ENCODE measurements around the gene MRTFB. TPM values are rescaled to one million over a fixed set of nuclear protein-coding genes. Genes with fewer than 3 reads are reported as not detected.

MRTFB gene
- total and polyA plus RNA-seq, 2 of the 13 experiments (the other 11 are each of a cell fraction or from before 2014, with no cell fraction given): 11.4 to 14.0 TPM

GRCh38 chr16:14301169-14302030 is 230.3 kb downstream of the MRTFB start (continued):
- TF ChIP-seq IKZF4 (CRISPR knock-in tag; IDR thresholded peaks at IDR 0.05; ENCODE audit: borderline replicate concordance, low read depth, not compliant biosample characterization): peak; percentile 37
- TF ChIP-seq KDM2A (CRISPR knock-in tag; IDR thresholded peaks at IDR 0.05; ENCODE audit: borderline replicate concordance, low read depth): 0 out of 2 replicates have a peak, but pooled peaks have one; percentile 13
- peak; percentile 14 for TF ChIP-seq ZNF18 (CRISPR knock-in tag; IDR thresholded peaks at IDR 0.05; ENCODE audit: insufficient replicate concordance)
- TF ChIP-seq RERE (CRISPR knock-in tag; IDR thresholded peaks at IDR 0.05; ENCODE audit: low read depth): no peak
- TF ChIP-seq SKI (IDR thresholded peaks at IDR 0.05; ENCODE audit: partially characterized antibody): no peak
- TF ChIP-seq PTBP1 (IDR thresholded peaks at IDR 0.05; ENCODE audit: low read depth, low read length, poor library complexity, severe bottlenecking): peak; percentile 34
- no peak for TF ChIP-seq ZNF570 (CRISPR knock-in tag; IDR thresholded peaks at IDR 0.05; ENCODE audit: borderline replicate concordance)
- peak; percentile 45; the same call in 1 of the 2 replicates for TF ChIP-seq NFKBIZ (CRISPR knock-in tag; IDR thresholded peaks at IDR 0.05)
- 0 out of 2 replicates have a peak, but pooled peaks have one; percentile 64 for TF ChIP-seq ZFP37 (CRISPR knock-in tag; IDR thresholded peaks at IDR 0.05; ENCODE audit: borderline replicate concordance)
- TF ChIP-seq TCF12 (IDR thresholded peaks at IDR 0.05): no peak
- peak; percentile 64; the same call in 1 of the 2 replicates for TF ChIP-seq TCF12 (CRISPR knock-in tag; IDR thresholded peaks at IDR 0.05)
- TF ChIP-seq IKZF5 (CRISPR knock-in tag; IDR thresholded peaks at IDR 0.05): 0 out of 2 replicates have a peak, but pooled peaks have one; percentile 11
- TF ChIP-seq JARID2 (CRISPR knock-in tag; IDR thresholded peaks at IDR 0.05; ENCODE audit: insufficient replicate concordance): no peak
- peak; percentile 66; the same call in 1 of the 2 replicates for TF ChIP-seq ZNF776 (CRISPR knock-in tag; IDR thresholded peaks at IDR 0.05)
- TF ChIP-seq HIC2 (CRISPR knock-in tag; IDR thresholded peaks at IDR 0.05; ENCODE audit: low read depth): 0 out of 2 replicates have a peak, but pooled peaks have one; percentile 11
- 0 out of 2 replicates have a peak, but pooled peaks have one; percentile 67 for TF ChIP-seq SNAPC2 (CRISPR knock-in tag; IDR thresholded peaks at IDR 0.05)
- no peak for TF ChIP-seq ZFP62 (CRISPR knock-in tag; IDR thresholded peaks at IDR 0.05)
- peak; percentile 7 for TF ChIP-seq THAP11 (CRISPR knock-in tag; IDR thresholded peaks at IDR 0.05)

All from HepG2 (cell line).